NCI-H446 (cell line): ENCODE results near the gene PYCR2.
"Not testable (repeated sequence)": the region's sequence is repeated elsewhere in the genome, so short reads cannot be mapped to it uniquely, and the experiment has no call there.

ENCODE experiments used
- DNase-seq, 2 experiments: peaks; one replicate each; lab custom pipeline; 2025; lab: John Stamatoyannopoulos, UW

The PYCR2 gene

GRCh38 chr1:225890346-225891228, 33.5 kb downstream of the PYCR2 start:
- no peak for DNase-seq

GRCh38 chr1:225889743-225890142, 34.3 kb downstream of the PYCR2 start:
- DNase-seq: no peak

GRCh38 chr1:225888898-225889601, 35.0 kb downstream of the PYCR2 start, which contains the start of gene LEFTY1:
Gene LEFTY1 (minus strand): TSS chr1:225889146. CDS start chr1:225889066, 80 bp downstream.
- DNase-seq: no peak

GRCh38 chr1:225888289-225888897, 35.7 kb downstream of the PYCR2 start:
- DNase-seq: no peak

- not testable (repeated sequence) for DNase-seq
Observed at GRCh38 chr1:225887554-225888288, 36.3 kb downstream of the PYCR2 start.

GRCh38 chr1:225887030-225887314, 37.1 kb downstream of the PYCR2 start:
- no peak for DNase-seq

- DNase-seq: no peak
Observed at GRCh38 chr1:225886159-225887029, 37.7 kb downstream of the PYCR2 start.

GRCh38 chr1:225885336-225885735, 38.7 kb downstream of the PYCR2 start:
- no peak for DNase-seq

- DNase-seq: no peak
Observed at GRCh38 chr1:225883616-225884265, 40.3 kb downstream of the PYCR2 start.

DNA sequence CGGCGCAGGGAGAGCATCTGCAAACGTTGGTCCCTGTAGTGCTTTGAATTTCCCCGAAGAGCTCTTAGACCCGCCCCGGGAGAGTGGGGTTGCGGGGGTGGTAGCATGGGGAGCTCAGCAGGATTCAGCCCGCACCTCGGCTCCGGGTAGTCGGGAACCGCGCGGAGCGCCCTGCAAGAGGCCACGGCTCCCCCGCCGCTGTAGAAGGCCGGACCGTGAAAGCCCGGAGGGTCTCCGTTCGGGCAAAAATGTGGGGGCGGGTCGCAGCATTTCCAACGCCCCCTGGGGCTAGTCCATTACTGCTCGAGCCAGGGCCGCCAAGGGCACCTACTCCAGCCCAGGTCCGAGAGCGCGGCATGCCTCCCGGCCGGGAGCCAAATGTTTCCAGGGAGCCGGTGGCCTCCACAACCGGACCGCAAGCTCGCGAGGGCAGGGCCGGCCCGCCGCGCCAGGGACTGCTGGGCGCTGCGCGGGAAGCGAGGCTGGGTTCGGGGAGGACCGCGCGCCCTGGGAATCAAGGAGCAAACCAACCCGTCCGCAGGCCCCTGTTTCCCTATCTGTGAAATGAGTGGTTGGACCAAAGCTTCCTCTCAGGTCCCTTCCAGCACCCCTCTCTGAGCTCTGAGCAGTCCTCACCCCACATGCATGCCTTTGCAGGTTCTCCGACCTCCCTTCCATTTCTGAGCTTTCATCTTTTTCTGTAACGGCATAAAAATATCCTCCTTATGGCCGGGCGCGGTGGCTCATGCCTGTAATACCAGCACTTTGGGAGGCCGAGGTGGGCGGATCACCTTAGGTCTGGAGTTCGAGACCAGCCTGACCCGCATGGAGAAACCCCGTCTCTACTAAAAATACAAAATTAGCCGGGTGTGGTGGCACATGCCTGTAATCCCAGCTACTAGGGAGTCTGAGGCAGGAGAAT, 41.1 kb downstream of the PYCR2 start:
- DNase-seq: no peak

DNA sequence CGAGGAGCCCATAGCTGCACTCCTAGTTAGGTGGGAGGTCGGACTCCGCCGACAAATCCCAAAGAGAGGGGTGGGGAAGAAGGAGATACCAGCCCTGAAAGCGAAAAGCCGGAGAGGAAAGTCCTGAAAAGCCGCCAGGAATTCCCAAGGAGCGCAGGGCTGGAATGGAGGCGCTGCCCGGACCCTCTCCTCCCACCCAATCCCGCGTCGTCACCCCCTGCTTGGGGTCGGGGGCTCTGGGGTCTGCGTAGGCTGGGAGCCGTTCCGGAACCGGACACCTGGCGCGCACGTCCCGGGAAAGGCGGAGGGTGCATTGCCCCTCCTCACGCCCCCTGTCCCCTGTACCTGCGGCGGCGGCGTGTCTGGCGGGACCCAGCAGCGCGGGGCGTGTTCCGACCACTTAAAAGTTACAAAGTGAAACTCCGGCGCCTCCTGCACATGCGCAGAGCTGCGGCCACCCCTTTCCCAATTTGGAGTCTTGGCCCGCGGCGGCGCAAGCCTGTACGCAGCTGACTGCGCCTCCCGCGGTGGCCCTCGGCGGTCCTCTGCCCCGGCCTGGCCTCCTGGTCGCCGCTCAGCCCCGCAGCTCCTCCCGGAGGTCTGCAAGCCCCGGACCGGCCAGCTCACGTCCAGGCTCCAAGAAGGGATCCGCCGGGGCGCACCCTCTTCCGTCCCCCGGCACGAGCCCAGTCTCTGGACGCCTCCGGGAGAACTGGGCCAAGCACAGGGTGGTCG, 41.9 kb downstream of the PYCR2 start, which contains the start of gene TMEM63A:
Gene TMEM63A, minus strand, starts transcription at position 422 of the 735 bp plus-strand sequence. CDS start 4,800 bp downstream, outside the sequence.
- peak in 1 of 2 experiments; percentile 25 for DNase-seq

DNA sequence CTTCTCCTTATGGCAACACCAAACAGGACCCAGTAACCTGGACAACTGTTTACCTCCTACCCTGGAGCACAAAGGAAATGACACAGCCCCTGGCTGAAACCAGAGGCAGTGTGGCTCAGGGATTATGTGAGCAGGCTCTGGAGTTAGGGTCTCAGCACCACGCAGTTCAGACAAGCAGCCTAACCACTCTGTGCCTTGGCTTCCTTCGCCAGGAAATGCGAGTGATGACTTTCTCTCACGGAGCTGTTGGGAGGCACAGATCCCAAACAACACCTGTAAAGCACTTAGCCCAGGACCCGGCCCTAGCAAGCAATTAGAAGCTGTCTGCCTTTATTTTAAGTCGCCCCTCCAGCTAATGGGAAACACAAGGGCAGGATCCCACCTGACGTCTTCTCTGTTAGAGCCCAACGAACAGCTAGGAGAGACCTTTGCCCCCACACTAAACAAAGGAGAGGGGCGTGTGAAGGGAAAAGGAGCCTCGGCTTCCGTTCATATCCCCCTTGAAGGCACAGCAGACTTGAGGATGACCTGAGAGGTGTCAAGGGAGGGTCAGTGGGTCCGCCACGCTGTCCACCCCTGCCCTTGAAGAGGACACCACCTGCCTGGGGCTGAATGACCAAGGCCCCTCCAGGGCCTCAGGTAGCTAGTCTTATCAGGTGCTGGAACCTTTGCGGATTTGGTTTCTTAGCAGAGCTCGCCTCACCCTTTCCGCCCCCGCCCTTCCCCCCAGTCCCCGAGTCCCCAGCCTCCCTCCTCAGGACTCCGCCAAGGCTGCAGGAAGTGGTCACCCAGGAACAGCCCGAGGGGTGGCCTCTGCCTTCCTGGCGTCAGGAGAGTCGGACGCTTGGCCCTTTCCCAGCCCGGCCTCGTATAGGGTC, 42.7 kb downstream of the PYCR2 start:
- DNase-seq: no peak

- no peak for DNase-seq
Observed at GRCh38 chr1:225880636-225881035, 43.4 kb downstream of the PYCR2 start.

DNA sequence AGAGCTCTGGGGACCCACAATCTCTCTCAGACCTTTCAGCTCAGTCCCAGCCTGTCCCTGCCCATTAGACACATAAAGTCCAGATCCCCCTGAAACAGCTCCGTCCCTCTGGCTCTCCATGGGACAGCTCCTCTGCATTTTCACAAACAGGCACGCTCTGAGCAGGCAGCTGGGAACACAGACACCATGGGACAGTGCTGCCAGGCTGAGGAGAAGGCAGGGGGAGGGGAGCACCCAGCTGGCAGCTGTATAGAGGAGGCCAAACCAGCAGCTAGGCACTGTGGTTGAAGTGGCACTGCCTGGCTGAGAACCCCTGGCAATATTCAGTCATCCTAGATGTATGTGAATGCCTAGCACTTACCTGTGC, 43.8 kb downstream of the PYCR2 start:
- no peak for DNase-seq

- no peak for DNase-seq
Observed at GRCh38 chr1:225879521-225880221, 44.4 kb downstream of the PYCR2 start.

DNA sequence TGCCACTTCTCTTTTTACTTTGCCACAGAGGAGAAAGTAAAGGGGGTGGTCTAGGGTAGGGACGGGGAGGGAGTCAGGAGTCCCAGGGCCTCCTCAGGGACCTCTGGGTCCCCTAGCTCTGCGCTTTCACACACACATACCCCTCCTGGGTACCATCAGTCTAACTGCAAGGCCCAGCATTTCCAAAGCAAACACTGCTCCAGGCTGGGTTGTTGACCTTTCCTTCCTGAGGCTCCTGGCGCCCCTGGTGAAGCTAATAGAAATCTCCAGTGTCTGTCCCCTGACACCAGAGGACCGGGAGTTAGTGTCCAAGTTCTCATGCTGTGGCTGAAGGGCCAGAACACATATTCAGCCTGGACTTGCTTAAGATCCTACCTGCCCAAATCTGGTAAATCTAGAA, 45.8 kb downstream of the PYCR2 start:
- no peak for DNase-seq

DNA sequence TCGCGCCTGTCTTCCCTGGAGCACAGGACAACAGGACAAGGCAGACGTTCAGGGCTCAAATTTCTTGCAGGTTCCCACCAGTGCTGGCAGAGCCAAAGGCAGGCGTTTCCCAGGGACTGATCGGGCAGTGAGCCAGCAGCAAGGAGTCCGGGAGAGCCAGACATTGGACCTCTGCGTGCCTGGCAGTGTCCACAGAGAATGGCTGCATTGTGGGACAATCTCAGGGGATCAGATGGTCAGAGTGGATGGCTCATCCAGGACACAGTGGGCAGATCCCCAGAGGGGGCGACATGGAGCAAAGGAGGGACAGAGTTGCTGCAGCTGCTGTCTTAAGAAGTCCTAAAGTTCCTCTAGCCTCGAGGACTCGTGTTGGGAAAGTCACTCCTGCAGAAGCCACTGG, 46.5 kb downstream of the PYCR2 start:
- DNase-seq: peak in 1 of 2 experiments; percentile 27
